NCI-H2171 (cell line): ENCODE results near the gene NCAPD3.
"Not testable (repeated sequence)": the region's sequence is repeated elsewhere in the genome, so short reads cannot be mapped to it uniquely, and the experiment has no call there.

ENCODE experiments used
- DNase-seq: peaks from one replicate; lab custom pipeline; 2025; lab: John Stamatoyannopoulos, UW

NCAPD3 gene

GRCh38 chr11:134131628-134132244 lies 92.0 kb downstream of the NCAPD3 start:
- DNase-seq: no peak

- DNase-seq: no peak
These were observed 97.4 kb downstream of the NCAPD3 start for GRCh38 chr11:134126217-134126822.

- no peak for DNase-seq
These were observed 98.3 kb downstream of the NCAPD3 start for GRCh38 chr11:134125507-134125906.

GRCh38 chr11:134124660-134125451 lies 98.9 kb downstream of the NCAPD3 start:
- DNase-seq: no peak

GRCh38 chr11:134120921-134121526 lies 102.7 kb downstream of the NCAPD3 start:
- DNase-seq: no peak

- DNase-seq: no peak
These were observed 103.5 kb downstream of the NCAPD3 start for GRCh38 chr11:134120143-134120850.

- DNase-seq: no peak
These were observed 104.7 kb downstream of the NCAPD3 start for GRCh38 chr11:134119094-134119493.

- DNase-seq: no peak
These were observed 105.8 kb downstream of the NCAPD3 start for GRCh38 chr11:134118006-134118405.

- DNase-seq: no peak
These were observed 107.6 kb downstream of the NCAPD3 start for GRCh38 chr11:134116210-134116609.

- not testable (repeated sequence) for DNase-seq
These were observed 110.0 kb downstream of the NCAPD3 start for GRCh38 chr11:134113787-134114186.

- no peak for DNase-seq
These were observed 113.4 kb downstream of the NCAPD3 start for GRCh38 chr11:134110252-134110815.
